Stimulated activated CD8-positive, alpha-beta memory T cell treated with anti-CD3 and anti-CD28 coated beads, Interleukin-7, amount 100 ng/mL, for 24 hours (primary cell): ENCODE data around the gene NDUFS6.
A peak's percentile ranks its signal among the peaks of the same experiment; 100 is the strongest.

Source experiments
- DNase-seq: peaks from one replicate; pipeline ENCODE4 v3.0.0-alpha.2; 2020; ENCODE audit warnings: low read depth

The NDUFS6 gene

GRCh38 chr5:1801222-1801966 is at the start of gene NDUFS6:
TSS of gene NDUFS6 (plus strand) at chr5:1801407. CDS start at chr5:1801418, 11 bp downstream.
- peak; percentile 64 for DNase-seq

GRCh38 chr5:1751864-1752822 is 49.1 kb upstream of the NDUFS6 start:
- no peak for DNase-seq

- no peak for DNase-seq
Measured at GRCh38 chr5:1752881-1753280, 48.3 kb upstream of the NDUFS6 start.

- DNase-seq: no peak
Measured at GRCh38 chr5:1753490-1753889, 47.7 kb upstream of the NDUFS6 start.

- DNase-seq: no peak
Measured at GRCh38 chr5:1754531-1755220, 46.5 kb upstream of the NDUFS6 start.

- no peak for DNase-seq
Measured at GRCh38 chr5:1755321-1755949, 45.8 kb upstream of the NDUFS6 start.

GRCh38 chr5:1756481-1756880 is 44.7 kb upstream of the NDUFS6 start:
- no peak for DNase-seq

GRCh38 chr5:1757511-1757910 is 43.7 kb upstream of the NDUFS6 start:
- no peak for DNase-seq

GRCh38 chr5:1758574-1758973 is 42.6 kb upstream of the NDUFS6 start:
- no peak for DNase-seq

GRCh38 chr5:1759378-1759970 is 41.7 kb upstream of the NDUFS6 start:
- no peak for DNase-seq

GRCh38 chr5:1760231-1760630 is 41.0 kb upstream of the NDUFS6 start:
- DNase-seq: no peak

GRCh38 chr5:1760656-1761452 is 40.4 kb upstream of the NDUFS6 start:
- DNase-seq: no peak

- no peak for DNase-seq
Measured at GRCh38 chr5:1761453-1761755, 39.8 kb upstream of the NDUFS6 start.

GRCh38 chr5:1762121-1762882 is 38.9 kb upstream of the NDUFS6 start:
- no peak for DNase-seq

GRCh38 chr5:1762883-1763547 is 38.2 kb upstream of the NDUFS6 start:
- DNase-seq: no peak

GRCh38 chr5:1763548-1763911 is 37.7 kb upstream of the NDUFS6 start:
- DNase-seq: no peak

GRCh38 chr5:1763960-1764605 is 37.1 kb upstream of the NDUFS6 start:
- DNase-seq: no peak

- no peak for DNase-seq
Measured at GRCh38 chr5:1764606-1764960, 36.6 kb upstream of the NDUFS6 start.

- no peak for DNase-seq
Measured at GRCh38 chr5:1765141-1765879, 35.9 kb upstream of the NDUFS6 start.
